Breast epithelium (tissue), 3 donors: ENCODE results near the gene F13B.

Experiments used
- CTCF ChIP-seq, 3 donors: fragments of 450-650 bp; IDR thresholded peaks; one replicate each; pipeline ENCODE4 v1.5.1; 2016 to 2017; ENCODE audit warnings: antibody characterized with exemption in 3 of 3, mild to moderate bottlenecking in 3 of 3, moderate library complexity in 3 of 3
- POLR2A ChIP-seq: fragments of 450-650 bp; IDR thresholded peaks from one replicate; pipeline ENCODE4 v1.6.1; 2016; ENCODE audit warnings: antibody characterized with exemption, mild to moderate bottlenecking, moderate library complexity

GRCh38 chr1:197099444-197099843, 32.4 kb upstream of the F13B start:
- no peak for TF ChIP-seq POLR2A
- no peak for TF ChIP-seq CTCF (IDR thresholded peaks at IDR 0.05)
